Stimulated activated CD4-positive, alpha-beta T cell treated with anti-CD3 and anti-CD28 coated beads, Interleukin-1b, Interleukin-23, amount 100 ng/mL, for 1 hour (primary cell): ENCODE results near the gene ALOX5.
"Not testable (repeated sequence)": the region's sequence is repeated elsewhere in the genome, so short reads cannot be mapped to it uniquely, and the experiment has no call there.

Source experiments
- DNase-seq, 2 donors: peaks; one replicate each; pipeline ENCODE4 v3.0.0-alpha.2; 2020; ENCODE audit warnings: low read depth in 2 of 2

Gene ALOX5

DNA sequence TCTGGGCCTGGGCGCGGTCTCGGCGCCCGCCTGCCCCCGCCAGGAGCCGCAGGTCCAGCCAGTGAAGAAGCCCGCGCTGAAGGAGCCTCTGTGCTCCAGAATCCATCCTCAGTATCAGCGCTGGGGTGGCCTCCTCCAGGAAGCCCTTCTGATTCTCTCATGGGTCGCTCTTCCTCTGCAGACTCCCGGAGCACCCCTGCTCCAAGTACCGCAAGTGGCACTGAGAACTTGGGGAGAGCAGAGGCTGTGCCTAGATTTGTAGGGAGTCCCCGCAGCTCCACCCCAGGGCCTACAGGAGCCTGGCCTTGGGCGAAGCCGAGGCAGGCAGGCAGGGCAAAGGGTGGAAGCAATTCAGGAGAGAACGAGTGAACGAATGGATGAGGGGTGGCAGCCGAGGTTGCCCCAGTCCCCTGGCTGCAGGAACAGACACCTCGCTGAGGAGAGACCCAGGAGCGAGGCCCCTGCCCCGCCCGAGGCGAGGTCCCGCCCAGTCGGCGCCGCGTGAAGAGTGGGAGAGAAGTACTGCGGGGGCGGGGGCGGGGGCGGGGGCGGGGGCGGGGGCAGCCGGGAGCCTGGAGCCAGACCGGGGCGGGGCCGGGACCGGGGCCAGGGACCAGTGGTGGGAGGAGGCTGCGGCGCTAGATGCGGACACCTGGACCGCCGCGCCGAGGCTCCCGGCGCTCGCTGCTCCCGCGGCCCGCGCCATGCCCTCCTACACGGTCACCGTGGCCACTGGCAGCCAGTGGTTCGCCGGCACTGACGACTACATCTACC, at the start of gene ALOX5:
Gene ALOX5 (plus strand): TSS at position 641 of the 774 bp plus-strand sequence. CDS start 64 bp downstream, at position 705.
- no peak for DNase-seq

DNA sequence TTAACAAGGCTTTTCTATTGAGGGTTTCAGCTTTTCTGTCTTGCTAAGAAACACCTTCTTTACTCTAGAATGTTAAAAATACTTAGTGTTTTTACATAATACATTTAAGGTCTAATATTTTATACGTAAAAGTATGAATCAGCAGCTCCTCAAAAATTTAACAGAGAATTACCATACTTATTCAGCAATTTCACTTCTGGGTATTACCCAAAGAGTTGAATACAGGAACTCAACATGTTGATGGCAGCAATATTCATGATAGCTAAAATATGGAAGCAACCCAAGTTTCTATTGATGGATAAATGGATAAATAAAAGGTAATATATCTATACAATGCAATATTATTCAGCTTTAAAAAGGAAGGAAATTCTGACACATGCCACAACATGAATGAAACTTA, 48.9 kb upstream of the ALOX5 start:
- no peak for DNase-seq

GRCh38 chr10:45326864-45327263, 47.2 kb upstream of the ALOX5 start:
- not testable (repeated sequence) for DNase-seq

DNA sequence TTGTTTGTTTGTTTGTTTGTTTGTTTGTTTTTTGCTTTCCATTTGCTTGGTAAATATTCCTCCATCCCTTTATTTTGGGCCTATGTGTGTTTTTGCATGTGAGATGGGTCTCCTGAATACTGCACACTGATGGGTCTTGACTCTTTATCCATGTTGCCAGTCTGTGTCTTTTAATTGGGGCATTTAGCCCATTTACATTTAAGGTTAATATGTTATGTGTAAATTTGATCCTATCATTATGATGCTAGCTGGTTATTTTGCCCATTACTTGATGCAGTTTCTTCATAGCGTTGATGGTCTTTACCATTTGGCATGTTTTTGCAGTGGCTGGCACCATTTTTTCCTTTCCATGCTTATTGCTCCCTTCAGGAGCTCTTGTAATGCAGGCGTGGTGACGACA, 42.2 kb upstream of the ALOX5 start:
- not testable (repeated sequence) for DNase-seq

- no peak for DNase-seq
Measured at GRCh38 chr10:45339894-45340293, 34.1 kb upstream of the ALOX5 start.

DNA sequence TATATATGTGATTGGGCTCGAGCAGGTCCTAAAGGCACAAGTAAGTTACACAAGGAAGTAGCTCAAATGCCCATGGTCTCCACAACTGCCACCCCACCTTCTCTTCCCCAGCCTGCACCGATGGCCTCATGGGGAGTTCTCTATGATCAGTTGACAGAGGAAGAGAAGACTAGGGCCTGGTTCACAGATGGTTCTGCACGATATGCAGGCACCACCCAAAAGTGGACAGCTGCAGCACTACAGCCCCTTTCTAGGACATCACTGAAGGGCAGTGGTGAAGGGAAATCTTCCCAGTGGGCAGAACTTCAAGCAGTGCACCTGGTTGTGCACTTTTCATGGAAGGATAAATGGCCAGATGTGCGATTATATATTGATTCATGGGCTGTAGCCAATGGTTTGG, 33.6 kb upstream of the ALOX5 start:
- not testable (repeated sequence) for DNase-seq

- not testable (repeated sequence) for DNase-seq
Measured at GRCh38 chr10:45346652-45347335, 27.2 kb upstream of the ALOX5 start.

- not testable (repeated sequence) for DNase-seq
Measured at GRCh38 chr10:45347464-45347863, 26.6 kb upstream of the ALOX5 start.

- DNase-seq, result not testable (repeated sequence)
Measured at GRCh38 chr10:45348196-45348765, 25.7 kb upstream of the ALOX5 start.

DNA sequence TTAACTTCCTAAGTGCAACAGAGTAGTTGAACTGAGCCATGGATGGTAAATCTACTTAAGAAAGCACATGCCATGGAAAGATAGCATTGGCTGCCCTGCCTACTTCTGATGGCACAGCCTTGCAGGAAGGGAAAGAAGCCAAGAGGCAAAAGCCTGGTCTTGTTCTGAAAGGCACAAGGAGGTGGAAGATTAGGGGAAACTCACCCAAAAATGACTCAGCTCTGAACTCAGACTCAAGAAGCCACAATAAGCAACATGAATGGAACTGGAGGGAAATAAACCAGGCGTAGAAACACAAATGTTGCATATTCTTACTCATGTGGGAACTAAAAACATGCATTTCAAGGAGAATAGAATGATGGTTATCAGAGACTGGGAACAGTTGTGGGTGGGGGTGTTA, 20.8 kb upstream of the ALOX5 start:
- DNase-seq, result no peak

DNA sequence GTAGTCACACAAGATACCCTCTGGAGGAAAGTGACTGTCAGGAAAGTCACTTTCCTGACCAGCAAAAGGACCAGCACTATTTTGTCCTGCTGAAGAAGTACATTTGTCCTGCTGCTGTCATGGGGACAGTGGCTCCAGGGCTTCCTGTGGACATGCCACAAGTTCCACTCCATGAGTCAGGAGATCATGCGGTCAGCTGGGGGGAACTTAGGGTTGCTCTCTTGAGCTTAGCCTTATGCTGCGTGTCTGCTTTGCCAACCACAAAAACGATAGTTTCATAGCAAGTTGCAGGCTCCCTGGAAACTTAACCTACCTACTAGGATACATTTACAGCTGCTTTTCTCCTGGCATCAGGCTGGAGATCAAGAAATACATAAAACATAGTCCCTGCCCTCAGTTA, 19.8 kb upstream of the ALOX5 start:
- no peak for DNase-seq

DNA sequence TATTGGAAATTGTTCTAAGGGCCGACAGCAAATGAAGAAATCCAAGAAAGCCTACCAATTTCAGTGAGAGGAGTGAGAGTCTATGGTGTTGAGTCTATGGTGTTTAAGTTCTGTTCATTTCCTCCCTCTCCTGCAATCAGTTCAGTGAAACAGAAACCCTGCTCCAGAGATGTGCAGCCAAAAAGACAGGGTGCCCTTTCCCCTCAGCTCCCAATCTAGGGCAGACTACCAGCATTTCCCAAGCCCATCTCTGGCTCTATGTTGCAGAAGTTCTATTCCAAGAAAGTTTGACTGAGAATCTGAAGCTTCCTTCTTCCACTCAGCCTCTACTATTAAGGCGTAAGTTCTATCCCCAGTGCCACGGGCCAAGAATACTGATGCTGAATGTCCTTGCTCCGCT, 18.5 kb upstream of the ALOX5 start:
- no peak for DNase-seq

DNA sequence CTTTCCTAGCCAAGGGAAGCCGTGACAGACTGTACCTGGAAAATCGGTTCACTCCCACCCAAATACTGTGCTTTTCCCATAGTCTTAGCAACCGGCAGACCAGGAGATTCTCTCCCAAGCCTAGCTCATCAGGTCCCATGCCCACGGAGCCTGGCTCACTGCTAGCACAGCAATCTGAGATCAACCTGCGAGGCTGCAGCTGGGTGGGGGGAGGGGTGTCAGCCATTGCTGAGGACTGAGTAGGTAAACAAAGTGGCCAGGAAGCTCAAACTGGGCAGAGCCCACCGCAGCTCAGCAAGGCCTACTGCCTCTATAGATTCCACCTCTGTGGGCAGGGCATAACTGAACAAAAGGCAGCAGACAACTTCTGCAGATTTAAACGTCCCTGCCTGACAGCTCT, 15.1 kb upstream of the ALOX5 start:
- DNase-seq, result not testable (repeated sequence)

- DNase-seq, result not testable (repeated sequence)
Measured at GRCh38 chr10:45361983-45362799, 11.8 kb upstream of the ALOX5 start.

GRCh38 chr10:45367643-45368042, 6.4 kb upstream of the ALOX5 start:
- not testable (repeated sequence) for DNase-seq

- no peak for DNase-seq
Measured at GRCh38 chr10:45368181-45368580, 5.8 kb upstream of the ALOX5 start.

- no peak for DNase-seq
Measured at GRCh38 chr10:45370202-45370955, 3.6 kb upstream of the ALOX5 start.

GRCh38 chr10:45371560-45371959, 2.5 kb upstream of the ALOX5 start:
- no peak for DNase-seq

- no peak for DNase-seq
Measured at GRCh38 chr10:45372251-45372951, 1.6 kb upstream of the ALOX5 start.

- DNase-seq, result no peak
Measured at GRCh38 chr10:45373003-45373575, 927 bp upstream of the ALOX5 start.
